ENCODE measurements around the gene MT1G. TPM values are rescaled to one million over a fixed set of nuclear protein-coding genes. Genes with fewer than 3 reads are reported as not detected.

Gene MT1G
- total and polyA plus RNA-seq, 2 experiments from 2014 or later: 184 to 1,014 TPM

DNA sequence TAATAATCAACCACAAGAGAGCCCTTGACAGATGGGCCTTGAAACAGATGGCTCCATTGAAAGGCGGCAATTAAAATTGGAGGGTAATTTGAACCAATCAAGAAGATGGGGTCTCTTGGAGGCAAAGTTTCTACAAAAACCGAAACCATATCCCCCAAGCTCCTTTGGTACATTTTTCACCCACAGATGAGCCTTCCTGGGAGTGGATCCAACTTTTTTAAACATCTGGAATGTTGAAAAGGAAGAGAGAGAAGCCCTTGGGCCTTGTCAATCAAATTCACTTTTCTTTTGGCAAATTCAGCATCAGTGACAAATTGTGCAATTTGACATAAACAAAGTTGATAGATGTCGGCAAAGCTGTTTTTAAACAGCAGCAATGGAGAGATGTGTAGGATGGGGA lies 48.9 kb upstream of the MT1G start:
- H3K27me3 ChIP-seq (ENCODE audit: insufficient read depth): no peaks in the 10 kb centered on the region
- peaks cover 4% of the 10 kb centered on the region for H3K27me3 Mint-ChIP-seq (ENCODE audit: insufficient read depth, low read depth, poor library complexity)
- no peaks in the 10 kb centered on the region for H3K36me3 Mint-ChIP-seq (ENCODE audit: low read depth)

More for the DNA sequence above, 48.9 kb upstream of the MT1G start:
- no peak overlapping the region for H3K4me3 Mint-ChIP-seq
- H3K9me3 Mint-ChIP-seq: no peaks in the 10 kb centered on the region
- Histone ChIP-seq H3K9me2 (ENCODE audit: insufficient read depth) (no peaks in the 10 kb centered on the region), H2AFZ (no peak overlapping the region), H3F3A (replicated peaks; ENCODE audit: low read depth) (no peaks in the 10 kb centered on the region), H3K4me1 (ENCODE audit: insufficient read depth) (no peaks in the 10 kb centered on the region), H3K36me3 (ENCODE audit: insufficient read depth) (no peaks in the 10 kb centered on the region), H3K4me2 (no peak overlapping the region), H4K20me1 (replicated peaks; ENCODE audit: insufficient read depth) (no peaks in the 10 kb centered on the region), H3K27ac (ENCODE audit: low read depth) (no peak overlapping the region), H3K79me2 (replicated peaks; ENCODE audit: insufficient read depth) (no peaks in the 10 kb centered on the region), H3K4me3 (no peak overlapping the region)
- no peak overlapping the region for H3K27ac Mint-ChIP-seq
- H3K4me1 Mint-ChIP-seq: peaks cover 4% of the 10 kb centered on the region; the same call in 1 of the 3 replicates
- no peak for TF ChIP-seq CREB1 (CRISPR knock-in tag; IDR thresholded peaks at IDR 0.05; ENCODE audit: low read depth)
- no peak for TF ChIP-seq STAT1 (IDR thresholded peaks at IDR 0.05; ENCODE audit: unreplicated experiment)
- no peak for TF ChIP-seq EZH2phosphoT487 (IDR thresholded peaks at IDR 0.05; ENCODE audit: unreplicated experiment)
- TF ChIP-seq ZNF114 (CRISPR knock-in tag; IDR thresholded peaks at IDR 0.05): no peak
- no peak for TF ChIP-seq EZH2 (IDR thresholded peaks at IDR 0.05; ENCODE audit: low read depth, unreplicated experiment)
- TF ChIP-seq, protein P1, sequence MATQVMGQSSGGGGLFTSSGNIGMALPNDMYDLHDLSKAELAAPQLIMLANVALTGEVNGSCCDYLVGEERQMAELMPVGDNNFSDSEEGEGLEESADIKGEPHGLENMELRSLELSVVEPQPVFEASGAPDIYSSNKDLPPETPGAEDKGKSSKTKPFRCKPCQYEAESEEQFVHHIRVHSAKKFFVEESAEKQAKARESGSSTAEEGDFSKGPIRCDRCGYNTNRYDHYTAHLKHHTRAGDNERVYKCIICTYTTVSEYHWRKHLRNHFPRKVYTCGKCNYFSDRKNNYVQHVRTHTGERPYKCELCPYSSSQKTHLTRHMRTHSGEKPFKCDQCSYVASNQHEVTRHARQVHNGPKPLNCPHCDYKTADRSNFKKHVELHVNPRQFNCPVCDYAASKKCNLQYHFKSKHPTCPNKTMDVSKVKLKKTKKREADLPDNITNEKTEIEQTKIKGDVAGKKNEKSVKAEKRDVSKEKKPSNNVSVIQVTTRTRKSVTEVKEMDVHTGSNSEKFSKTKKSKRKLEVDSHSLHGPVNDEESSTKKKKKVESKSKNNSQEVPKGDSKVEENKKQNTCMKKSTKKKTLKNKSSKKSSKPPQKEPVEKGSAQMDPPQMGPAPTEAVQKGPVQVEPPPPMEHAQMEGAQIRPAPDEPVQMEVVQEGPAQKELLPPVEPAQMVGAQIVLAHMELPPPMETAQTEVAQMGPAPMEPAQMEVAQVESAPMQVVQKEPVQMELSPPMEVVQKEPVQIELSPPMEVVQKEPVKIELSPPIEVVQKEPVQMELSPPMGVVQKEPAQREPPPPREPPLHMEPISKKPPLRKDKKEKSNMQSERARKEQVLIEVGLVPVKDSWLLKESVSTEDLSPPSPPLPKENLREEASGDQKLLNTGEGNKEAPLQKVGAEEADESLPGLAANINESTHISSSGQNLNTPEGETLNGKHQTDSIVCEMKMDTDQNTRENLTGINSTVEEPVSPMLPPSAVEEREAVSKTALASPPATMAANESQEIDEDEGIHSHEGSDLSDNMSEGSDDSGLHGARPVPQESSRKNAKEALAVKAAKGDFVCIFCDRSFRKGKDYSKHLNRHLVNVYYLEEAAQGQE (IDR thresholded peaks at IDR 0.05; ENCODE audit: unreplicated experiment): no peak
- TF ChIP-seq, protein P2, sequence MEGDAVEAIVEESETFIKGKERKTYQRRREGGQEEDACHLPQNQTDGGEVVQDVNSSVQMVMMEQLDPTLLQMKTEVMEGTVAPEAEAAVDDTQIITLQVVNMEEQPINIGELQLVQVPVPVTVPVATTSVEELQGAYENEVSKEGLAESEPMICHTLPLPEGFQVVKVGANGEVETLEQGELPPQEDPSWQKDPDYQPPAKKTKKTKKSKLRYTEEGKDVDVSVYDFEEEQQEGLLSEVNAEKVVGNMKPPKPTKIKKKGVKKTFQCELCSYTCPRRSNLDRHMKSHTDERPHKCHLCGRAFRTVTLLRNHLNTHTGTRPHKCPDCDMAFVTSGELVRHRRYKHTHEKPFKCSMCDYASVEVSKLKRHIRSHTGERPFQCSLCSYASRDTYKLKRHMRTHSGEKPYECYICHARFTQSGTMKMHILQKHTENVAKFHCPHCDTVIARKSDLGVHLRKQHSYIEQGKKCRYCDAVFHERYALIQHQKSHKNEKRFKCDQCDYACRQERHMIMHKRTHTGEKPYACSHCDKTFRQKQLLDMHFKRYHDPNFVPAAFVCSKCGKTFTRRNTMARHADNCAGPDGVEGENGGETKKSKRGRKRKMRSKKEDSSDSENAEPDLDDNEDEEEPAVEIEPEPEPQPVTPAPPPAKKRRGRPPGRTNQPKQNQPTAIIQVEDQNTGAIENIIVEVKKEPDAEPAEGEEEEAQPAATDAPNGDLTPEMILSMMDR (conservative IDR thresholded peaks at IDR 0.05; ENCODE audit: low read depth in 2 of 2): no peak
- TF ChIP-seq ZNF331 (CRISPR knock-in tag; IDR thresholded peaks at IDR 0.05; ENCODE audit: low read depth): no peak
- no peak for TF ChIP-seq NANOG (IDR thresholded peaks at IDR 0.05; ENCODE audit: borderline replicate concordance)
- no peak for TF ChIP-seq POLR2AphosphoS5 (IDR thresholded peaks at IDR 0.05; ENCODE audit: low read depth)
- TF ChIP-seq, protein P3, sequence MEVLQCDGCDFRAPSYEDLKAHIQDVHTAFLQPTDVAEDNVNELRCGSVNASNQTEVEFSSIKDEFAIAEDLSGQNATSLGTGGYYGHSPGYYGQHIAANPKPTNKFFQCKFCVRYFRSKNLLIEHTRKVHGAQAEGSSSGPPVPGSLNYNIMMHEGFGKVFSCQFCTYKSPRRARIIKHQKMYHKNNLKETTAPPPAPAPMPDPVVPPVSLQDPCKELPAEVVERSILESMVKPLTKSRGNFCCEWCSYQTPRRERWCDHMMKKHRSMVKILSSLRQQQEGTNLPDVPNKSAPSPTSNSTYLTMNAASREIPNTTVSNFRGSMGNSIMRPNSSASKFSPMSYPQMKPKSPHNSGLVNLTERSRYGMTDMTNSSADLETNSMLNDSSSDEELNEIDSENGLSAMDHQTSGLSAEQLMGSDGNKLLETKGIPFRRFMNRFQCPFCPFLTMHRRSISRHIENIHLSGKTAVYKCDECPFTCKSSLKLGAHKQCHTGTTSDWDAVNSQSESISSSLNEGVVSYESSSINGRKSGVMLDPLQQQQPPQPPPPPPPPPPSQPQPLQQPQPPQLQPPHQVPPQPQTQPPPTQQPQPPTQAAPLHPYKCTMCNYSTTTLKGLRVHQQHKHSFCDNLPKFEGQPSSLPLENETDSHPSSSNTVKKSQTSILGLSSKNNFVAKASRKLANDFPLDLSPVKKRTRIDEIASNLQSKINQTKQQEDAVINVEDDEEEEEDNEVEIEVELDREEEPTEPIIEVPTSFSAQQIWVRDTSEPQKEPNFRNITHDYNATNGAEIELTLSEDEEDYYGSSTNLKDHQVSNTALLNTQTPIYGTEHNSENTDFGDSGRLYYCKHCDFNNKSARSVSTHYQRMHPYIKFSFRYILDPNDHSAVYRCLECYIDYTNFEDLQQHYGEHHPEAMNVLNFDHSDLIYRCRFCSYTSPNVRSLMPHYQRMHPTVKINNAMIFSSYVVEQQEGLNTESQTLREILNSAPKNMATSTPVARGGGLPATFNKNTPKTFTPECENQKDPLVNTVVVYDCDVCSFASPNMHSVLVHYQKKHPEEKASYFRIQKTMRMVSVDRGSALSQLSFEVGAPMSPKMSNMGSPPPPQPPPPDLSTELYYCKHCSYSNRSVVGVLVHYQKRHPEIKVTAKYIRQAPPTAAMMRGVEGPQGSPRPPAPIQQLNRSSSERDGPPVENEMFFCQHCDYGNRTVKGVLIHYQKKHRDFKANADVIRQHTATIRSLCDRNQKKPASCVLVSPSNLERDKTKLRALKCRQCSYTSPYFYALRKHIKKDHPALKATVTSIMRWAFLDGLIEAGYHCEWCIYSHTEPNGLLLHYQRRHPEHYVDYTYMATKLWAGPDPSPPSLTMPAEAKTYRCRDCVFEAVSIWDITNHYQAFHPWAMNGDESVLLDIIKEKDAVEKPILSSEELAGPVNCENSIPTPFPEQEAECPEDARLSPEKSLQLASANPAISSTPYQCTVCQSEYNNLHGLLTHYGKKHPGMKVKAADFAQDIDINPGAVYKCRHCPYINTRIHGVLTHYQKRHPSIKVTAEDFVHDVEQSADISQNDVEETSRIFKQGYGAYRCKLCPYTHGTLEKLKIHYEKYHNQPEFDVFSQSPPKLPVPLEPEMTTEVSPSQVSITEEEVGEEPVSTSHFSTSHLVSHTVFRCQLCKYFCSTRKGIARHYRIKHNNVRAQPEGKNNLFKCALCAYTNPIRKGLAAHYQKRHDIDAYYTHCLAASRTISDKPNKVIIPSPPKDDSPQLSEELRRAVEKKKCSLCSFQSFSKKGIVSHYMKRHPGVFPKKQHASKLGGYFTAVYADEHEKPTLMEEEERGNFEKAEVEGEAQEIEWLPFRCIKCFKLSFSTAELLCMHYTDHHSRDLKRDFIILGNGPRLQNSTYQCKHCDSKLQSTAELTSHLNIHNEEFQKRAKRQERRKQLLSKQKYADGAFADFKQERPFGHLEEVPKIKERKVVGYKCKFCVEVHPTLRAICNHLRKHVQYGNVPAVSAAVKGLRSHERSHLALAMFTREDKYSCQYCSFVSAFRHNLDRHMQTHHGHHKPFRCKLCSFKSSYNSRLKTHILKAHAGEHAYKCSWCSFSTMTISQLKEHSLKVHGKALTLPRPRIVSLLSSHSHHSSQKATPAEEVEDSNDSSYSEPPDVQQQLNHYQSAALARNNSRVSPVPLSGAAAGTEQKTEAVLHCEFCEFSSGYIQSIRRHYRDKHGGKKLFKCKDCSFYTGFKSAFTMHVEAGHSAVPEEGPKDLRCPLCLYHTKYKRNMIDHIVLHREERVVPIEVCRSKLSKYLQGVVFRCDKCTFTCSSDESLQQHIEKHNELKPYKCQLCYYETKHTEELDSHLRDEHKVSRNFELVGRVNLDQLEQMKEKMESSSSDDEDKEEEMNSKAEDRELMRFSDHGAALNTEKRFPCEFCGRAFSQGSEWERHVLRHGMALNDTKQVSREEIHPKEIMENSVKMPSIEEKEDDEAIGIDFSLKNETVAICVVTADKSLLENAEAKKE (CRISPR knock-in tag; IDR thresholded peaks at IDR 0.05): no peak
- TF ChIP-seq, protein P4, sequence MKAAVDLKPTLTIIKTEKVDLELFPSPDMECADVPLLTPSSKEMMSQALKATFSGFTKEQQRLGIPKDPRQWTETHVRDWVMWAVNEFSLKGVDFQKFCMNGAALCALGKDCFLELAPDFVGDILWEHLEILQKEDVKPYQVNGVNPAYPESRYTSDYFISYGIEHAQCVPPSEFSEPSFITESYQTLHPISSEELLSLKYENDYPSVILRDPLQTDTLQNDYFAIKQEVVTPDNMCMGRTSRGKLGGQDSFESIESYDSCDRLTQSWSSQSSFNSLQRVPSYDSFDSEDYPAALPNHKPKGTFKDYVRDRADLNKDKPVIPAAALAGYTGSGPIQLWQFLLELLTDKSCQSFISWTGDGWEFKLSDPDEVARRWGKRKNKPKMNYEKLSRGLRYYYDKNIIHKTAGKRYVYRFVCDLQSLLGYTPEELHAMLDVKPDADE (IDR thresholded peaks at IDR 0.05): no peak
- no peak for TF ChIP-seq JUNB (IDR thresholded peaks at IDR 0.05; ENCODE audit: unreplicated experiment)
- DNase-seq (ENCODE audit: low spot score) (no peak), ATAC-seq (no peak)

Measured in GM23338 (cell line).